ENCODE measurements around the gene CD44.

DNA sequence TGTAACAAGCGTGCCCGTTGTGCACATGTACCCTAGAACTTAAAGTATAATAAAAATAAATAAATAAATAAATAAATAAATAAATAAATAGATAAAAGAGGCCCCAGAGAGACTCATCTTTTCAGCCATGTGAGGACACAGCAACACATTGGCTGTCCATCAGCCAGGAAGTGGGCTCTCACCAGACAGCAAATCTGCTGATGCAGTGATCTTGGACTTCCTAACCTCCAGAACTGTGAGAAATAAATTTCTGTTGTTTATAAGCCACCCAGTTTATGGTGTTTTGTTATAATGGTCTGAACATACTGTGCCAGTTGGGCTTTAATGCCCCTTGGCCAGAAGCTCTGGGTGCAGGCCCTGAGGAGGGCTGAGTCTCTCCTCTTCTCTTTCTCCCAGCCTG lies 42.2 kb upstream of the CD44 start:
- TF ChIP-seq EP300 (IDR thresholded peaks at IDR 0.05; ENCODE audit: borderline replicate concordance in 1 of 2, low read depth in 1 of 2, low read length in 1 of 2) = no peak
- no peak for TF ChIP-seq CTCF (IDR thresholded peaks at IDR 0.05)
- TF ChIP-seq RAD21 (IDR thresholded peaks at IDR 0.05; ENCODE audit: low read length) = no peak
- no peak for TF ChIP-seq EZH2phosphoT487 (IDR thresholded peaks at IDR 0.05; ENCODE audit: borderline replicate concordance, low read depth)
- TF ChIP-seq, protein P1, sequence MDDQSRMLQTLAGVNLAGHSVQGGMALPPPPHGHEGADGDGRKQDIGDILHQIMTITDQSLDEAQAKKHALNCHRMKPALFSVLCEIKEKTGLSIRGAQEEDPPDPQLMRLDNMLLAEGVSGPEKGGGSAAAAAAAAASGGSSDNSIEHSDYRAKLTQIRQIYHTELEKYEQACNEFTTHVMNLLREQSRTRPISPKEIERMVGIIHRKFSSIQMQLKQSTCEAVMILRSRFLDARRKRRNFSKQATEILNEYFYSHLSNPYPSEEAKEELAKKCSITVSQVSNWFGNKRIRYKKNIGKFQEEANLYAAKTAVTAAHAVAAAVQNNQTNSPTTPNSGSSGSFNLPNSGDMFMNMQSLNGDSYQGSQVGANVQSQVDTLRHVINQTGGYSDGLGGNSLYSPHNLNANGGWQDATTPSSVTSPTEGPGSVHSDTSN (IDR thresholded peaks at IDR 0.05) = no peak
- no peak for TF ChIP-seq REST (IDR thresholded peaks at IDR 0.05; ENCODE audit: low read depth, low read length)
- no peak for TF ChIP-seq TCF12 (IDR thresholded peaks at IDR 0.05)
- no peak for TF ChIP-seq RXRA (IDR thresholded peaks at IDR 0.05; ENCODE audit: borderline replicate concordance, low read depth)
